OCI-M1 (cell line): ENCODE measurements around the gene PERM1.
"Not testable (repeated sequence)": the region's sequence is repeated elsewhere in the genome, so short reads cannot be mapped to it uniquely, and the experiment has no call there.

Experiments
- DNase-seq: peaks from one replicate; lab custom pipeline; 2025; lab: John Stamatoyannopoulos, UW

The PERM1 gene

DNA sequence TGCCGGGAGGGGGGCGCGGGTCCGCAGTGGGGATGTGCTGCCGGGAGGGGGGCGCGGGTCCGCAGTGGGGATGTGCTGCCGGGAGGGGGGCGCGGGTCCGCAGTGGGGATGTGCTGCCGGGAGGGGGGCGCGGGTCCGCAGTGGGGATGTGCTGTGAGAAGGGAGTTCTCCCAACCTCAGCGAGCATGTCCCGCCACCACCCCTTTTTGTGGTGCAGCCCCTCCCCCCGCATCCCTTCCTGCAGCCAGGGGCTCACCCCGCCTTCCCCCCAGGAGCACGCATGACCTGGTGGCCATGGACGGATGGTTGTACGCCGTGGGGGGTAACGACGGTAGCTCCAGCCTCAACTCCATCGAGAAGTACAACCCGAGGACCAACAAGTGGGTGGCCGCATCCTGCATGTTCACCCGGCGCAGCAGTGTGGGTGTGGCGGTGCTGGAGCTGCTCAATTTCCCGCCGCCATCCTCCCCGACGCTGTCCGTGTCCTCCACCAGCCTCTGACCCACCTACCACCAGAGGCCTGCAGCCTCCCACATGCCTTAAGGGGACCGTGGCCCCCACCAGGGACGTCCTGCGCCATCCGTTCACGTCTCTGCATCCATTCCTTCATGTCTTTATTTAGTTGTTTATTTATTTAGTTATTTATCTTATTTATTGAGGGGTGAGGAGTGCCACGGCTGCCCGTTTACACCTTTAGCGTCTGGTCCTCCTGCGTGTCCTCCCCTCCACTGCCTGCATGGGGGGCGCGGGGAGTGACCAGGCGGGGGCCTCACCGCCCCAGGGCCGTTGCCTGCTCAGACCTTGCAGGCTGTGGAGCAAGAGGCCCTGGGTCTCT, 17.0 kb downstream of the PERM1 start:
- DNase-seq: no peak

DNA sequence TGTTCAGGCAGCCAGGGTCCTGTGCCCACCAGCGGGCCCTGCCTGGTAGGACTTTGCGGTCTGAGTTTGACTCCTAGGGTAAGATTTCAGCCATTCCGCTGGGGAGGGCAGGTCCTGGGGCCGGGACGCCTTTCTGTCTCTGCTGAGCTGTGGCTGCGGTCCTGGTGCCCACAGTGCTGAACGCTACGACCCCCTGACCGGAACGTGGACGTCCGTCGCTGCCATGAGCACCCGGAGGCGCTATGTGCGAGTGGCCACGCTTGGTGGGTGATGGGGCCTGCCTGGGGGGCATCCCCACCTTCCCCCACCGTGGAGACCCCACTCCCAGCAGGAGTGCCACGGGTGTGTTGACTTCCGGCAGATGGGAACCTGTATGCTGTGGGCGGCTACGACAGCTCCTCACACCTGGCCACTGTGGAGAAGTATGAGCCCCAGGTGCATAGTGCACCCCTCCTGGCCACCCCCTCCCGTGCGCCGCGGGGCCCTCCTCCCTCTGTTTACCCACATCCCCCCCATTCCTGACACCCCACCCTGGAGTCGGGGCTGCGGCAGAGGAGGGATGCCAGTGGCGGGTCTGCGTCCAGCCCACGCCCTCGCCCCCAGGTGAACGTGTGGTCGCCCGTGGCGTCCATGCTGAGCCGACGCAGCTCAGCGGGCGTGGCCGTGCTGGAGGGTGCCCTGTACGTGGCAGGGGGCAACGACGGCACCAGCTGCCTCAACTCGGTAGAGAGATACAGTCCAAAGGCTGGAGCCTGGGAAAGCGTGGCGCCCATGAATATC, 18.0 kb downstream of the PERM1 start:
- no peak for DNase-seq

GRCh38 chr1:963301-963651, 18.6 kb downstream of the PERM1 start:
- DNase-seq: no peak

- DNase-seq: no peak
Observed at GRCh38 chr1:962381-963300, 19.3 kb downstream of the PERM1 start.

DNA sequence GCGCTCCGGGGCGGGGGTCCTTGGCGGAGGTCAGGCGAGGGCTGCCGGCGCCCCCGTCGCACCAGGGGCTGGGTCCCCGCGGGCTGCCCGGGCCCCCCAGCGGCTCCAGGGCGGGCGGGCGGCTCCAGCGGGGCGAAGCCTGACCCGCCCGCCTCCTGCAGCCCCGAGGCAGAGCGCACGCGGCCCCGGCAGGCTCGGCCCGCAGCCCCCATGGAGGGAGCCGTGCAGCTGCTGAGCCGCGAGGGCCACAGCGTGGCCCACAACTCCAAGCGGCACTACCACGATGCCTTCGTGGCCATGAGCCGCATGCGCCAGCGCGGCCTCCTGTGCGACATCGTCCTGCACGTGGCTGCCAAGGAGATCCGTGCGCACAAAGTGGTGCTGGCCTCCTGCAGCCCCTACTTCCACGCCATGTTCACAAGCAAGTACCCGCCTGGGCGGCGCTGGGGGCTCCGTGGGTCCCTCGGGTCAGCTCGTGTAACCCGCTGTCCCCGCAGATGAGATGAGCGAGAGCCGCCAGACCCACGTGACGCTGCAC, 20.7 kb downstream of the PERM1 start:
- no peak for DNase-seq

DNA sequence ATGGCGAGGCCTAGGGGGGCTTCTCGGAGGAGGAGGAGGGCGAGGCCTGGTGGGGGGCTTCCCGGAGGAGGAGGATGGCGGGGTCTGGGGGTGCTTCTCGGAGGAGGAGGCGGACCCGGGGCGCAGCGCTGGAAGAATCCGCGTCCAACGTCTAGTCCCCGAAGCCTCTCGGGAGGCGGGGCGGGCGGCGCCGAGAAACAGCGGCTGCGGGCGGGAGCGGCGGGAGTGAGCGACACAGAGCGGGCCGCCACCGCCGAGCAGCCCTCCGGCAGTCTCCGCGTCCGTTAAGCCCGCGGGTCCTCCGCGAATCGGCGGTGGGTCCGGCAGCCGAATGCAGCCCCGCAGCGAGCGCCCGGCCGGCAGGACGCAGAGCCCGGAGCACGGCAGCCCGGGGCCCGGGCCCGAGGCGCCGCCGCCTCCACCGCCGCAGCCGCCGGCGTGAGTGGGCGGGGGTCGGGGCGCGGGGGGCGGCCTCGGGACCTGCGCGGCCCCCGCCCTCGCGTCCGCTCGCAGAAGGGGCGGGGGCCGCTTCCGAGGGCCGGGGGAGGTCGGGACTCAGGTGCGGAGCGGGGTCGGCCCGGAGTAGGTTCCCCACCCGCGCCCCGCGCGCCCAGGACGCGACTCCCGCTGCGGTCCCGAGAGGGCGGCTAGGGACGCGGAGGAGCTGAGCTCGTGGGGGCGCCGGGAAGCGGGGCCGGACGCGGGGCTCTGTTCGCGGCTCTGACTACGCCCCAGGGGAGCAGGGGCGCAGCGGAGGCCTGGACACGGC, 21.3 kb downstream of the PERM1 start, which contains the start of gene KLHL17:
TSS of gene KLHL17 (plus strand) at position 222 of the 769 bp plus-strand sequence. CDS start at position 332, 110 bp downstream.
- DNase-seq: peak; percentile 91

GRCh38 chr1:959731-960362, 22.0 kb downstream of the PERM1 start:
- no peak for DNase-seq

DNA sequence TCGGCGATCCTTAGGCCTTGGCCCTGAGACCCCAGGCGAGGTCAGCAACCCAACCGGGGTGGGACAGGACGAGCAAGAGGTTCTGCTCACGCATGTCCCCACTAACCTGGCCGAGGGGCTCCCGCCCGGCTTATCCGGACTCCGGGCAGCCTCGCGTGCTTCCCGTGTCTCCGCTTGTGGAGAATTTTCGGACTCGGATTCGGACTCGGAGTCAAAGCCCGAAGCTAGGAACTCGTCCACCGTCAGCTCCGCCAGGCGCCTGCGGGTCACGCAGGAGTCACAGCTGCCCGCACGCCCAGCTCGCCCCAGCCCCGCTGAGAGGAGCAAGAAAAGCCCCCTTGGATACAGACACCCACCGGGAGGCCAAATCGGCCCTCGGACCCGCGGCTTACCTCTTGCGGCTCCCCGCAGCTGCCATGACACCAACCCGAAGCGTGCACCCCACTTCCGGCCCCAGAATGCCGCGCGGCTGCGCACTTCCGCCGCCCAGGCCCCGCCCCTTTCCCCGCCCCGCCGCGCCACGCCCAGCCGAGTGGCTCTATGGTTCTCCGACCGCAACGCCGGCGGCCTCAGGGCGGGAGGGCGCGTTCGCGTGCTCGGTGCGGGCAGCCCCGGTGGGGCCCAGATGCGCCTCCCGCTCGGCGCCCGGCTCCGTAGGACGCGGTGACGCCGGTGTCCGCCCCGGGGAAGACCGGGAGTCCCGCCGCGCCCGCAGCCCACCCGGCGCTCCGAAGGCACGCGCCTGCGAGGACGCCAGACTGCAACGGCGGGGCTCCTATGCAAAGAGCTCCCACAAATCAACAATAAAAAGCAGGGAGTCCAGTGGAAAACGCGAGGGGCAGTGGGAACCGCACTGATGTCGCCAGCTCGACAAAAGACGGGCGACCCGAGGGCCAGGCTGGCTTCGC, 22.8 kb downstream of the PERM1 start, which contains the start of gene NOC2L:
TSS of gene NOC2L (minus strand) at position 434 of the 908 bp plus-strand sequence. CDS start at position 418, 16 bp downstream.
- DNase-seq: peak; percentile 97

GRCh38 chr1:956636-957035, 25.3 kb downstream of the PERM1 start:
- no peak for DNase-seq

DNA sequence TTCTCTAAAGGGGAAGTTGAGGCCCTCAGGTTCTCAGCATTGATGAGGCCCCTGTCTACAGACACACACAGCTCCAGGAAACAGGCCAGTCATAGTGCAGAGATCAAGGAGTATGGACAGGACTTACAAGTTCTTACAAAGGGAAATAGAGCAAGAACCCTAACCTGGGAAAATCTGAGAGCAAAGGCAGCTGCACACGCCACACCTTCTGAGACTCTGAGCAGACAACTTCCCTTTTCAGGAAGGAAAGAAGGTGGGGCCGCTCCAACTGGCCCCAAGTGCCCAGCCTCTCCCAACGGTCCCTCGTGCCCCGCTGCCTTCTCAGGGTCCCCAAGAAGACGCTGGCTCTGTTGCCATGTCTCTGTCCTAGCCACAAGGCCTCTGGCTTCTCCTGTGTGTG, 26.4 kb downstream of the PERM1 start:
- no peak for DNase-seq

- DNase-seq: no peak
Observed at GRCh38 chr1:954927-955326, 27.0 kb downstream of the PERM1 start.

- DNase-seq: no peak
Observed at GRCh38 chr1:953524-954320, 28.2 kb downstream of the PERM1 start.

DNA sequence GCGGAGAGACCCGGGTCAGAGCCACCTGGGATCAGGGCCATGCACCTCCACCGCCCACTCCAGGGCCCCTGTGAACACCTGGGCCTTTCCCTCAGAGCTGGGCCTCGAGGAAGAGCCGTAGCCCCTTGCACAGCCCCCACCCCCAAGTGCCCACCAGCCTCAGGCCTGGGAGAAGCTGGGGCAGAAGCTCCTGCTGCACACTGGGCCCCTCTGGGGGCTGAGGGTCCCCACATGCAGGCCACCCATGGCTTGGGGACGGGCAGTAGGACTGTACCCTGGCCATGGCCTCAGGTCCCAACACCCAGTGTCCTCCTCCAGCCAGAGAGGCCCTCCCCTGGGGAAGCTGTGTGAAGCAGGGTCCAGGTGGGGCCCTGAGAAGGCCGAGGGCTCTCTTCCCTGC, 29.3 kb downstream of the PERM1 start:
- no peak for DNase-seq

- no peak for DNase-seq
Observed at GRCh38 chr1:952201-952600, 29.7 kb downstream of the PERM1 start.

- no peak for DNase-seq
Observed at GRCh38 chr1:951364-951763, 30.5 kb downstream of the PERM1 start.

- DNase-seq: no peak
Observed at GRCh38 chr1:950881-951280, 31.0 kb downstream of the PERM1 start.

- no peak for DNase-seq
Observed at GRCh38 chr1:950268-950667, 31.6 kb downstream of the PERM1 start.

DNA sequence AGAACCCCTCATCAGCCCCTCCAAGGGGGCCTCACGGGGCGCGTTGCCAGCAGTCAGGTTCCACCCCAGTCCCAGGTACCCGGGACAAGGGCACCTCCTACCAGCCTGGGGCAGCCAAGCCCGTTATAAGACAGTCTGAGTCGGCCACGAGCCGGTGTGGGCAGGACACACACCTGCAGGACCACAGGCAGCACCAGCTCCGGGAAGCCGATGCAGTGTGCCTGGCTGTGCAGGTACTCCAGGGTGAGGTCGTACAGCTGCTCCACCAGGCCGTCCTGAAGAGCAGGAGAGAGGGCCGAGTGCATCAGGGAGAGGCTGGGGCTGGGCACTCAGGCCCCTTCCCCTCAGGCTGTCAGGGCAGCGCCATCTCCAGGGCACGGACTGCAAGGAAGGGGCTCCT, 33.9 kb downstream of the PERM1 start:
- DNase-seq: no peak

DNA sequence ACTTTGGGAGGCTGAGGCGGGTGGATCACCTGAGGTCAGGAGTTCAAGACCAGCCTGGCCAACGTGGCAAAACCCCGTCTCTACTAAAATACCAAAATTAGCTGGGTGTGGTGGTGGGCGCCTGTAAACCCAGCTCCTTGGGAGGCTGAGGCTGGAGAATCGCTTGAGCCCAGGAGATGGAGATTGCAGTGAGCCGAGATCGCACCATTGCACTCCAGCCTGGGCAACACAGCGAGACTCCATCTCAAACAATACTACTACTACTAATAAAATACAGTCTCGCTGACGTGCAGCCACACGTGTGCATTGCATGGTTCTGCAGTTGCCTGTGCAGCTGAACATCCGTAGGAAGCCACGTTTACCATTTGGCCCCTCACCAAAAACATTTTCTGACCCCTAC, 35.1 kb downstream of the PERM1 start:
- not testable (repeated sequence) for DNase-seq
